Astrocyte (in vitro differentiated cells and primary cell): Measurements from ENCODE around the gene LRRC8D. TPM values are rescaled to one million over a fixed set of nuclear protein-coding genes. Genes with fewer than 3 reads are reported as not detected.
A peak's percentile ranks its signal among the peaks of the same experiment; 100 is the strongest.

Experiments
- DNase-seq: peaks from one replicate; pipeline ENCODE4 v3.0.0-alpha.2; 2010; ENCODE audit warnings: low read depth
- FAIRE-seq: peaks from 2 replicates; lab custom pipeline; 2011; peaks lifted over from hg19 to GRCh38; lab: Jason Lieb, UNC
- H2AFZ ChIP-seq: 2 replicates; pipeline ENCODE4 v1.6.0; 2012; ENCODE audit warnings: low read depth, low read length, inconsistent platforms
- H3K27ac ChIP-seq: 2 replicates; pipeline ENCODE4 v1.5.1; 2011; ENCODE audit warnings: low read depth, low read length, inconsistent platforms
- H3K27me3 ChIP-seq: 2 replicates; pipeline ENCODE4 v1.6.0; 2011; ENCODE audit warnings: low read length, inconsistent platforms; ENCODE audit not compliant: insufficient read depth
- H3K36me3 ChIP-seq: 2 replicates; pipeline ENCODE4 v1.5.1; 2011; ENCODE audit warnings: low read length, inconsistent platforms; ENCODE audit not compliant: insufficient read depth
- H3K4me1 ChIP-seq: 2 replicates; pipeline ENCODE4 v1.5.1; 2011; ENCODE audit warnings: low read length, inconsistent platforms; ENCODE audit not compliant: insufficient read depth
- H3K4me2 ChIP-seq: 2 replicates; pipeline ENCODE4 v1.6.0; 2012; ENCODE audit warnings: low read length, inconsistent platforms
- H3K4me3 ChIP-seq: 2 replicates; pipeline ENCODE4 v1.5.1; 2011; ENCODE audit warnings: low read depth, mild to moderate bottlenecking, low read length, inconsistent platforms; ENCODE audit not compliant: insufficient read depth
- H3K79me2 ChIP-seq: 2 replicates; pipeline ENCODE4 v1.6.0; 2012; ENCODE audit warnings: mild to moderate bottlenecking, low read length, inconsistent platforms; ENCODE audit not compliant: insufficient read depth
- H3K9ac ChIP-seq: 2 replicates; pipeline ENCODE4 v1.6.0; 2012; ENCODE audit warnings: mild to moderate bottlenecking, low read length, inconsistent platforms
- H3K9me3 ChIP-seq: 2 replicates; pipeline ENCODE4 v1.5.1; 2012; ENCODE audit warnings: low read depth, mild to moderate bottlenecking, low read length, inconsistent platforms; ENCODE audit not compliant: insufficient read depth
- H4K20me1 ChIP-seq: 2 replicates; pipeline ENCODE4 v1.6.0; 2012; ENCODE audit warnings: low read length, inconsistent platforms; ENCODE audit not compliant: insufficient read depth
- H3K27ac Mint-ChIP-seq: one replicate; pipeline ENCODE4 v1.8.0; 2021; ENCODE audit warnings: mild to moderate bottlenecking, mixed read lengths; ENCODE audit not compliant: unreplicated experiment
- H3K27me3 Mint-ChIP-seq: one replicate; pipeline ENCODE4 v1.8.0; 2021; ENCODE audit warnings: low read depth, mixed read lengths; ENCODE audit not compliant: unreplicated experiment
- H3K36me3 Mint-ChIP-seq: one replicate; pipeline ENCODE4 v1.8.0; 2021; ENCODE audit warnings: low read depth, mixed read lengths; ENCODE audit not compliant: unreplicated experiment
- H3K4me1 Mint-ChIP-seq: one replicate; pipeline ENCODE4 v1.8.0; 2021; ENCODE audit warnings: low read depth, mixed read lengths; ENCODE audit not compliant: unreplicated experiment
- H3K4me3 Mint-ChIP-seq: one replicate; pipeline ENCODE4 v1.8.0; 2021; ENCODE audit warnings: mild to moderate bottlenecking, moderate library complexity, mixed read lengths; ENCODE audit not compliant: unreplicated experiment
- H3K9me3 Mint-ChIP-seq: one replicate; pipeline ENCODE4 v1.8.0; 2021; ENCODE audit warnings: mild to moderate bottlenecking, mixed read lengths; ENCODE audit not compliant: unreplicated experiment
- CTCF ChIP-seq: IDR thresholded peaks from 2 replicates; pipeline ENCODE4 v1.5.1; 2011; ENCODE audit warnings: low read depth, mild to moderate bottlenecking, inconsistent platforms, low read length, moderate library complexity; ENCODE audit not compliant: insufficient read depth
- EZH2 ChIP-seq: IDR thresholded peaks from 2 replicates; pipeline ENCODE4 v1.6.1; 2012; ENCODE audit warnings: mild to moderate bottlenecking, low read length, inconsistent platforms; ENCODE audit not compliant: insufficient read depth
- total RNA-seq: library from RNA; stranded (reverse); gene quantifications from 2 replicates; pipeline ENCODE4 v1.2.1, GENCODE V29; 2021

The LRRC8D gene
- total RNA-seq, 1 donor from 2014 or later, result 36.9 TPM

- FAIRE-seq, result no peak
- no peak overlapping the region for H3K4me3 ChIP-seq
- no peak overlapping the region for H2AFZ ChIP-seq
Measured at GRCh38 chr1:89781494-89782126, 39.2 kb upstream of the LRRC8D start.

DNA sequence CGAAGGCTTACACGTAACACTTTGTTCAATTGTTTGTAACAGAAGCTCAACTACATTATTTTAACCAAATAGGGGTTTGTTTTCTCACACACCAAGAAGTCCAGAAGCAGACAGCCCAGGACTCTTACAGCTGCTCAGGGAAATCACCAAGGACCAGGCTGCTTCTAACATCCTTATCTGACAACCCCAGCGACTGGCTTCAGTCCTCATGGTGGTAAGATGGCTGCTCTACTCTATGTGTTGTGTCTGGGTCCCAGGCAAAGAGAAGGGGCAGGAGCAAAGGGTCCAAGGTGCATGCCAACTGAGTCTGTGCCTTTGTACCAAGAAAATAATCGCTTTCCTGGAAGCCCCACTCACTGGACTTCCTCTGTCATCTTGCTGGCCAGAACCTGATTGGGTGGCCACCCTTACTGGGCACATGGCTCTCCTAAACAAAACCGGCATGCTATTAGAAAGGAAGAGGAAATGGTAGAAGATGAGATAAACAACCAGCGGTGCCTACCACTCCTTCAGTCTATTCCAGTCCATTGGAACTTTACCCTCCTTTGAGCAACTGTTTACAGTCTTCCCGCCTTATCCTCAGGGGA lies 34.1 kb upstream of the LRRC8D start:
- no peak for FAIRE-seq
- Mint-ChIP-seq H3K4me3 (no peak overlapping the region), H3K36me3 (no peaks in the 10 kb centered on the region), H3K4me1 (peaks cover 3% of the 10 kb centered on the region), H3K9me3 (no peaks in the 10 kb centered on the region), H3K27ac (no peak overlapping the region), H3K27me3 (peaks cover 20% of the 10 kb centered on the region)
- DNase-seq, result no peak
- no peak overlapping the region for H3K27ac ChIP-seq
- H3K36me3 ChIP-seq, result no peaks in the 10 kb centered on the region
- H3K4me3 ChIP-seq, result no peak overlapping the region
- no peaks in the 10 kb centered on the region for H3K9me3 ChIP-seq
- TF ChIP-seq CTCF, result no peak
- peaks cover 5% of the 10 kb centered on the region for H3K27me3 ChIP-seq
- no peaks in the 10 kb centered on the region for H4K20me1 ChIP-seq
- no peaks in the 10 kb centered on the region for H3K4me1 ChIP-seq
- H3K4me2 ChIP-seq, result no peak overlapping the region
- no peak overlapping the region for H3K9ac ChIP-seq
- no peak overlapping the region for H2AFZ ChIP-seq
- H3K79me2 ChIP-seq, result no peaks in the 10 kb centered on the region

More at GRCh38 chr1:89781494-89782126, 39.2 kb upstream of the LRRC8D start:
- no peaks in the 10 kb centered on the region for H4K20me1 ChIP-seq
- no peaks in the 10 kb centered on the region for H3K9me3 ChIP-seq
- peak overlapping the region; percentile 31 for H3K4me2 ChIP-seq
- peaks cover 9% of the 10 kb centered on the region for H3K4me1 Mint-ChIP-seq
- no peak overlapping the region for H3K27ac ChIP-seq
- no peaks in the 10 kb centered on the region for H3K9me3 Mint-ChIP-seq
- H3K36me3 Mint-ChIP-seq, result no peaks in the 10 kb centered on the region
- H3K79me2 ChIP-seq, result no peaks in the 10 kb centered on the region
- H3K36me3 ChIP-seq, result no peaks in the 10 kb centered on the region
- H3K4me1 ChIP-seq, result no peaks in the 10 kb centered on the region
- peak; percentile 51 for DNase-seq
- H3K27me3 ChIP-seq, result peaks cover 5% of the 10 kb centered on the region
- H3K27ac Mint-ChIP-seq, result no peak overlapping the region
- H3K27me3 Mint-ChIP-seq, result peaks cover 14% of the 10 kb centered on the region
- no peak overlapping the region for H3K4me3 Mint-ChIP-seq
- TF ChIP-seq EZH2 (no peak), CTCF (no peak)
- no peak overlapping the region for H3K9ac ChIP-seq

DNA sequence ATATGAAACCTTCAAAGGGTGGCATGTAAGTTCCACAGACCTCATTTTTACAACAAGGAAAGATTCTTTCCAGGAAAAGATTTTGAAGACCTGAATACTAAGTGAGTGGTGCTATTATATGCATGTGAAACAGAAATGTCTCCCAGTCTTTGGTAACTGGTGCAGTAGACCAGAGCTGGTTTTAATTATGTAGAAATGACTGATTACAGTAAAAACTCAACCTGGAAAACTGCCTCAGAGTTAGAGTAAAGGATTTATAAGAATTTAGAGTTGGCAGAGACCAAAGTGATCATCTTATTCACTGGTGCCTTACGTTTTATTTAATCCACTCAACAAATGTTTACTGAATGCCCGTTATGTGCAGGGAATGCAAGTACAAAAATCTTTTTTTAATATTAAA lies 30.2 kb upstream of the LRRC8D start:
- H3K4me1 Mint-ChIP-seq, result no peaks in the 10 kb centered on the region
- Histone ChIP-seq H3K27me3 (no peaks in the 10 kb centered on the region), H4K20me1 (no peaks in the 10 kb centered on the region), H3K4me1 (peaks cover 2% of the 10 kb centered on the region), H3K36me3 (no peaks in the 10 kb centered on the region), H3K9ac (no peak overlapping the region), H3K4me2 (no peak overlapping the region), H3K79me2 (no peaks in the 10 kb centered on the region), H3K27ac (no peak overlapping the region), H3K9me3 (no peaks in the 10 kb centered on the region), H2AFZ (no peak overlapping the region), H3K4me3 (no peak overlapping the region)
- no peak overlapping the region for H3K4me3 Mint-ChIP-seq
- FAIRE-seq, result no peak
- no peak overlapping the region for H3K27ac Mint-ChIP-seq
- TF ChIP-seq CTCF (no peak), EZH2 (no peak)
- DNase-seq, result no peak
- no peaks in the 10 kb centered on the region for H3K36me3 Mint-ChIP-seq
- no peaks in the 10 kb centered on the region for H3K9me3 Mint-ChIP-seq
- peaks cover 9% of the 10 kb centered on the region for H3K27me3 Mint-ChIP-seq
